K562 (cell line): ENCODE measurements around the gene BEST2. TPM values are rescaled to one million over a fixed set of nuclear protein-coding genes. Genes with fewer than 3 reads are reported as not detected.

Experiments
- CHD4 ChIP-seq: fragments of 200-600 bp; sonication (generic); IDR thresholded peaks from 3 replicates; pipeline ENCODE4 v1.6.1; 2012; ENCODE audit warnings: low read depth, mild to moderate bottlenecking, mixed read lengths, low read length, inconsistent platforms; ENCODE audit not compliant: insufficient read depth, insufficient replicate concordance, poor library complexity, severe bottlenecking
- E2F8 ChIP-seq: fragments of 450-650 bp; IDR thresholded peaks from 2 replicates; pipeline ENCODE4 v1.7.1; 2018; ENCODE audit warnings: mild to moderate bottlenecking, low read depth; ENCODE audit not compliant: partially characterized antibody
- GMEB1 ChIP-seq: fragments of 250-450 bp; sonication (Bioruptor Pico); IDR thresholded peaks from 2 replicates; pipeline ENCODE4 v1.4.0; 2020; ENCODE audit warnings: mild to moderate bottlenecking
- GTF2E2 ChIP-seq: fragments of 200-800 bp; sonication (Bioruptor generic); IDR thresholded peaks from 2 replicates; pipeline ENCODE4 v1.6.1; 2016; ENCODE audit warnings: missing genetic modification characterization, missing compliant biosample characterization
- HDAC1 ChIP-seq, 2 experiments: fragments of 450-650 bp; IDR thresholded peaks; 2 replicates each; pipeline ENCODE4 v1.6.1; 2016 to 2017; ENCODE audit warnings: inconsistent platforms in 1 of 2, mild to moderate bottlenecking in 1 of 2, moderate library complexity in 1 of 2
- JUND ChIP-seq, 2 experiments: IDR thresholded peaks; 2 replicates in 1 of 2; 3 replicates in 1 of 2; pipeline ENCODE4 v1.6.1; 2011; ENCODE audit warnings: borderline replicate concordance in 2 of 2, low read depth in 2 of 2, low read length in 2 of 2, improper control_type of control experiment in 1 of 2, missing biosample characterization in 1 of 2, missing genetic modification characterization in 1 of 2, missing genetic modification reagents in 1 of 2
- KAT7 ChIP-seq: sonication (generic); formaldehyde crosslinking; IDR thresholded peaks from 2 replicates; pipeline ENCODE4 v1.8.0; 2022; ENCODE audit warnings: missing genetic modification reagents, mild to moderate bottlenecking, borderline replicate concordance
- LCOR ChIP-seq: sonication (generic); formaldehyde crosslinking; IDR thresholded peaks from 2 replicates; pipeline ENCODE4 v1.8.0; 2022; ENCODE audit warnings: mild to moderate bottlenecking, missing genetic modification reagents
- NONO ChIP-seq, 2 experiments: fragments of 200-400 bp in 1 of 2; fragments of 450-650 bp in 1 of 2; formaldehyde crosslinking in 1 of 2; IDR thresholded peaks; 2 replicates each; pipeline ENCODE4 v1.6.1; 2017; ENCODE audit warnings: low read depth in 2 of 2, mild to moderate bottlenecking in 2 of 2, moderate library complexity in 2 of 2, low read length in 1 of 2
- PCBP1 ChIP-seq: fragments of 200-400 bp; formaldehyde crosslinking; IDR thresholded peaks from 2 replicates; pipeline ENCODE4 v1.6.1; 2018; ENCODE audit warnings: mild to moderate bottlenecking, low read depth, low read length; ENCODE audit not compliant: poor library complexity, severe bottlenecking
- PML ChIP-seq: IDR thresholded peaks from 2 replicates; pipeline ENCODE4 v1.6.1; 2012; ENCODE audit warnings: low read length, inconsistent platforms
- POLR2G ChIP-seq: fragments of 200-400 bp; formaldehyde crosslinking; IDR thresholded peaks from 2 replicates; pipeline ENCODE4 v1.6.1; 2017; ENCODE audit warnings: low read depth, mild to moderate bottlenecking, antibody characterized with exemption, low read length, moderate library complexity
- POLR2H ChIP-seq: IDR thresholded peaks from 2 replicates; pipeline ENCODE4 v1.6.1; 2016; ENCODE audit warnings: missing genetic modification characterization, low read depth, mild to moderate bottlenecking, control low read depth, missing compliant biosample characterization, moderate library complexity
- RB1 ChIP-seq: fragments of 450-650 bp; IDR thresholded peaks from 2 replicates; pipeline ENCODE4 v1.6.1; 2017; ENCODE audit warnings: low read depth, mild to moderate bottlenecking
- TBL1XR1 ChIP-seq, 2 experiments: IDR thresholded peaks; 2 replicates each; pipeline ENCODE4 v1.6.1; 2012; ENCODE audit warnings: improper control_type of control experiment in 2 of 2, low read length in 2 of 2, mild to moderate bottlenecking in 1 of 2
- VEZF1 ChIP-seq: fragments of 200-800 bp; sonication (Bioruptor generic); IDR thresholded peaks from 2 replicates; pipeline ENCODE4 v1.6.1; 2017; ENCODE audit warnings: missing genetic modification characterization, missing compliant biosample characterization
- polyA plus RNA-seq, 8 experiments: library from polyadenylated mRNA; depleted of rRNA in 4 of 8; stranded (reverse) in 5 of 8; unstranded in 3 of 8; fragments of >200 nt; fragmentation: Nextera tagmentation in 2 of 8; fragmentation: Illumina TruSeq in 1 of 8; extraction: Ambion mirVana in 2 of 8; extraction: Trizol in 1 of 8; gene quantifications; 2 replicates each; pipeline versions ENCODE4 v1.2.1 to v1.2.3, GENCODE V29; 2011 to 2014; ENCODE audit warnings: inconsistent platforms in 1 of 8, missing spikeins in 1 of 8
- total RNA-seq, 7 experiments: library from RNA; depleted of rRNA in 6 of 7; stranded (reverse); fragments of >200 nt in 6 of 7; fragmentation: Illumina TruSeq in 2 of 7; extraction: Trizol in 2 of 7; gene quantifications; 2 replicates each; pipeline versions ENCODE4 v1.2.1 to v1.2.3, GENCODE V29; 2011 to 2021; ENCODE audit warnings: low replicate concordance in 1 of 7
- TF ChIP-seq, protein P1 (sequence below): fragments of 450-650 bp; IDR thresholded peaks from 2 replicates; pipeline ENCODE4 v1.6.1; 2016; ENCODE audit warnings: borderline replicate concordance

Gene BEST2
- total and polyA plus RNA-seq, 9 of the 15 experiments (the other 6 are each of a cell fraction or from before 2014, with no cell fraction given), result not detected

- TF ChIP-seq E2F8 (no peak), KAT7 (0 out of 2 replicates have a peak, but pooled peaks have one; percentile 87), PML (peak; percentile 67), POLR2G (peak; percentile 100), GTF2E2 (tag) (0 out of 2 replicates have a peak, but pooled peaks have one; percentile 36), CHD4 (no peak), PCBP1 (peak; percentile 99), NONO (IDR thresholded peaks at IDR 0.05; ENCODE audit: low read depth in 2 of 2, low read length in 1 of 2) (peak; percentile 68 to 99; a peak in 3 of 4 replicates), JUND (IDR thresholded peaks at IDR 0.05; ENCODE audit: borderline replicate concordance, low read depth, low read length) (peak; percentile 99), JUND (tag; IDR thresholded peaks at IDR 0.05; ENCODE audit: borderline replicate concordance, low read depth, low read length) (no peak), RB1 (peak; percentile 90), GMEB1 (CRISPR knock-in tag) (peak; percentile 79), POLR2H (peak; percentile 82), TBL1XR1 (IDR thresholded peaks at IDR 0.05; ENCODE audit: low read length in 2 of 2) (peak in 1 of 2 experiments; percentile 39; a peak in 1 of 4 replicates), LCOR (0 out of 2 replicates have a peak, but pooled peaks have one; percentile 28), HDAC1 (IDR thresholded peaks at IDR 0.05) (peak in 1 of 2 experiments; percentile 64; a peak in 1 of 4 replicates), VEZF1 (CRISPR knock-in tag) (peak; percentile 68)
- TF ChIP-seq, protein P1, sequence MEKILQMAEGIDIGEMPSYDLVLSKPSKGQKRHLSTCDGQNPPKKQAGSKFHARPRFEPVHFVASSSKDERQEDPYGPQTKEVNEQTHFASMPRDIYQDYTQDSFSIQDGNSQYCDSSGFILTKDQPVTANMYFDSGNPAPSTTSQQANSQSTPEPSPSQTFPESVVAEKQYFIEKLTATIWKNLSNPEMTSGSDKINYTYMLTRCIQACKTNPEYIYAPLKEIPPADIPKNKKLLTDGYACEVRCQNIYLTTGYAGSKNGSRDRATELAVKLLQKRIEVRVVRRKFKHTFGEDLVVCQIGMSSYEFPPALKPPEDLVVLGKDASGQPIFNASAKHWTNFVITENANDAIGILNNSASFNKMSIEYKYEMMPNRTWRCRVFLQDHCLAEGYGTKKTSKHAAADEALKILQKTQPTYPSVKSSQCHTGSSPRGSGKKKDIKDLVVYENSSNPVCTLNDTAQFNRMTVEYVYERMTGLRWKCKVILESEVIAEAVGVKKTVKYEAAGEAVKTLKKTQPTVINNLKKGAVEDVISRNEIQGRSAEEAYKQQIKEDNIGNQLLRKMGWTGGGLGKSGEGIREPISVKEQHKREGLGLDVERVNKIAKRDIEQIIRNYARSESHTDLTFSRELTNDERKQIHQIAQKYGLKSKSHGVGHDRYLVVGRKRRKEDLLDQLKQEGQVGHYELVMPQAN, result peak; percentile 54; the same call in 1 of the 2 replicates
These were observed 50.1 kb downstream of the BEST2 start, which contains the start of the genes PRDX2 and THSD8 (continued) for GRCh38 chr19:12801466-12802266.
